K562 (cell line): ENCODE data around the gene TLR5. TPM values are rescaled to one million over a fixed set of nuclear protein-coding genes. Genes with fewer than 3 reads are reported as not detected.
A peak's percentile ranks its signal among the peaks of the same experiment; 100 is the strongest.

Source experiments
- ATAC-seq: fragments of 200-7000 bp; cut with Tn5 transposase; 3 replicates; pipeline ENCODE4 v1.9.1; 2020; ENCODE audit warnings: moderate library complexity
- BruUV-seq: library from RNA; stranded (reverse); fragments of 400-500 nt; replicated peaks from 2 replicates; lab custom pipeline; 2021; lab: Mats Ljungman, UMichigan
- CTCF ChIA-PET: fragments of 300-600 bp; formaldehyde crosslinking; extraction: SDS; loops from one replicate; lab custom pipeline; 2021; ENCODE audit warnings: low intra/inter-chr PET ratio; lab: Yijun Ruan, JAX
- POLR2A ChIA-PET: fragments of 300-600, 350-650 bp; sonication (Branson Sonifier 250); formaldehyde crosslinking; extraction: SDS; loops from one replicate; lab custom pipeline; 2021; ENCODE audit warnings: antibody characterized with exemption, inconsistent platforms; lab: Yijun Ruan, JAX
- DNase-seq, 4 experiments: peaks; one replicate each; pipeline versions ENCODE4 v3.0.0 to v3.0.0-alpha.2; 2011 to 2018; ENCODE audit warnings: low spot score in 3 of 4, mixed read lengths in 3 of 4; ENCODE audit errors: extremely low read depth in 1 of 4
- FAIRE-seq: peaks from 2 replicates; lab custom pipeline; 2011; peaks lifted over from hg19 to GRCh38; lab: Jason Lieb, UNC
- H2AFZ ChIP-seq: 2 replicates; pipeline ENCODE4 v1.6.0; 2011; ENCODE audit warnings: low read depth, low read length, control low read depth, inconsistent platforms
- H3K27ac ChIP-seq: fragments of 200-600 bp; 3 replicates; pipeline ENCODE4 v1.8.0; 2011; ENCODE audit warnings: low read depth, mild to moderate bottlenecking, control low read depth, inconsistent platforms, low read length, moderate library complexity, mixed read lengths; ENCODE audit errors: extremely low read depth
- H3K27me3 ChIP-seq, 2 experiments: fragments of 300-600 bp in 1 of 2; 2 replicates in 1 of 2; 3 replicates in 1 of 2; pipeline versions ENCODE4 v1.6.0 to v1.8.0; 2011; ENCODE audit warnings: inconsistent platforms in 2 of 2, low read length in 2 of 2, mild to moderate bottlenecking in 1 of 2, mixed read lengths in 1 of 2, moderate library complexity in 1 of 2; ENCODE audit not compliant: control insufficient read depth in 2 of 2, insufficient read depth in 2 of 2
- H3K36me3 ChIP-seq: fragments of 300-600 bp; 3 replicates; pipeline ENCODE4 v1.8.0; 2011; ENCODE audit warnings: mild to moderate bottlenecking, low read length, inconsistent platforms; ENCODE audit not compliant: control insufficient read depth, insufficient read depth
- H3K4me1 ChIP-seq, 2 experiments: fragments of 200-600 bp in 1 of 2; replicated peaks in 1 of 2; 2 replicates in 1 of 2; 3 replicates in 1 of 2; pipeline versions ENCODE4 v1.5.1 to v1.8.0; 2011; ENCODE audit warnings: inconsistent platforms in 2 of 2, low read length in 2 of 2, mild to moderate bottlenecking in 1 of 2, mixed read lengths in 1 of 2, moderate library complexity in 1 of 2; ENCODE audit not compliant: control insufficient read depth in 2 of 2, insufficient read depth in 2 of 2
- H3K4me2 ChIP-seq: 2 replicates; pipeline ENCODE4 v1.6.1; 2011; ENCODE audit warnings: low read length, control low read depth, inconsistent platforms, mixed read lengths; ENCODE audit not compliant: insufficient read depth
- H3K4me3 ChIP-seq: fragments of 200-600 bp; sonication (generic), shearing (Covaris generic); 2 replicates; pipeline ENCODE4 v1.5.1; 2016; ENCODE audit warnings: control low read depth, inconsistent platforms
- H3K79me2 ChIP-seq: fragments of 200-600 bp; 3 replicates; pipeline ENCODE4 v1.8.0; 2011; ENCODE audit warnings: low read length, inconsistent platforms; ENCODE audit not compliant: control insufficient read depth, insufficient read depth
- H3K9ac ChIP-seq, 2 experiments: 2 replicates each; pipeline versions ENCODE4 v1.6.0 to v1.6.1; 2011; ENCODE audit warnings: low read depth in 2 of 2, low read length in 2 of 2, control low read depth in 1 of 2, inconsistent platforms in 1 of 2, mild to moderate bottlenecking in 1 of 2, mixed read lengths in 1 of 2; ENCODE audit not compliant: insufficient read depth in 1 of 2
- H3K9me1 ChIP-seq: one replicate; pipeline ENCODE4 v1.6.0; 2011; ENCODE audit warnings: inconsistent platforms, mild to moderate bottlenecking, low read length, moderate library complexity; ENCODE audit not compliant: control insufficient read depth, insufficient read depth
- H3K9me3 ChIP-seq: replicated peaks from 2 replicates; pipeline ENCODE4 v1.5.1; 2011; ENCODE audit warnings: low read depth, low read length, inconsistent platforms; ENCODE audit not compliant: control insufficient read depth, insufficient read depth
- H4K20me1 ChIP-seq: replicated peaks from 2 replicates; pipeline ENCODE4 v1.6.1; 2011; ENCODE audit warnings: low read length, inconsistent platforms, mixed read lengths; ENCODE audit not compliant: control insufficient read depth, insufficient read depth
- ATF2 ChIP-seq: sonication (generic); formaldehyde crosslinking; IDR thresholded peaks from 2 replicates; pipeline ENCODE4 v1.8.1; 2022; ENCODE audit warnings: missing genetic modification reagents
- CHD2 ChIP-seq: IDR thresholded peaks from 2 replicates; pipeline ENCODE4 v1.6.1; 2011; ENCODE audit warnings: low read depth, low read length
- E2F3 ChIP-seq: fragments of 250-450 bp; sonication (Bioruptor Pico); IDR thresholded peaks from 2 replicates; pipeline ENCODE4 v1.4.0; 2020; ENCODE audit warnings: mild to moderate bottlenecking
- KDM1A ChIP-seq, 2 experiments: fragments of 450-650 bp; IDR thresholded peaks; 2 replicates each; pipeline ENCODE4 v1.6.1; 2016; ENCODE audit warnings: mild to moderate bottlenecking in 2 of 2
- SIN3A ChIP-seq, 2 experiments: fragments of 150-350 bp in 1 of 2; IDR thresholded peaks; 2 replicates each; pipeline ENCODE4 v1.6.1; 2011 to 2016; ENCODE audit warnings: borderline replicate concordance in 2 of 2, low read depth in 2 of 2, low read length in 2 of 2, mild to moderate bottlenecking in 2 of 2, moderate library complexity in 2 of 2; ENCODE audit not compliant: control insufficient read depth in 1 of 2
- ZNF174 ChIP-seq: fragments of 250-450 bp; sonication (Bioruptor Pico); IDR thresholded peaks from 2 replicates; pipeline ENCODE4 v1.4.0; 2020; ENCODE audit warnings: mild to moderate bottlenecking
- ZNF316 ChIP-seq: fragments of 450-650 bp; IDR thresholded peaks from 2 replicates; pipeline ENCODE4 v1.6.1; 2016
- ZNF75A ChIP-seq: fragments of 450-650 bp; formaldehyde crosslinking; IDR thresholded peaks from 2 replicates; pipeline ENCODE4 v1.4.0; 2020; ENCODE audit warnings: mild to moderate bottlenecking
- WGBS: fragments of 100-300 bp; shearing (Covaris generic); methylation state at CpG from one replicate; pipeline ENCODE4 v1.1.6; 2016; ENCODE audit warnings: low coverage, mixed read lengths; ENCODE audit not compliant: insufficient coverage; ENCODE audit errors: missing lambda C conversion rate; 5-methylcytosine and 5-hydroxymethylcytosine counted together
- in situ Hi-C: fragments of 300-500 bp; cut with MboI; formaldehyde crosslinking; loops from 4 replicates; pipeline ENCODE4 v1.15.0; 2018; ENCODE audit warnings: inconsistent platforms, mixed read lengths
- intact Hi-C: fragments of 100-400 bp; cut with micrococcal nuclease; formaldehyde crosslinking; loops from 2 replicates; pipeline ENCODE4 v1.14.2; 2022
- polyA plus RNA-seq, 8 experiments: library from polyadenylated mRNA; depleted of rRNA in 4 of 8; stranded (reverse) in 5 of 8; unstranded in 3 of 8; fragments of >200 nt; fragmentation: Nextera tagmentation in 2 of 8; fragmentation: Illumina TruSeq in 1 of 8; extraction: Ambion mirVana in 2 of 8; extraction: Trizol in 1 of 8; gene quantifications; 2 replicates each; pipeline versions ENCODE4 v1.2.1 to v1.2.3, GENCODE V29; 2011 to 2014; ENCODE audit warnings: inconsistent platforms in 1 of 8, missing spikeins in 1 of 8
- total RNA-seq, 7 experiments: library from RNA; depleted of rRNA in 6 of 7; stranded (reverse); fragments of >200 nt in 6 of 7; fragmentation: Illumina TruSeq in 2 of 7; extraction: Trizol in 2 of 7; gene quantifications; 2 replicates each; pipeline versions ENCODE4 v1.2.1 to v1.2.3, GENCODE V29; 2011 to 2021; ENCODE audit warnings: low replicate concordance in 1 of 7
- TF ChIP-seq, protein P1 (sequence below): fragments of 450-650 bp; conservative IDR thresholded peaks from 2 replicates; pipeline ENCODE4 v1.6.1; 2016; ENCODE audit warnings: missing genetic modification characterization, low read depth, mild to moderate bottlenecking, control low read depth, missing compliant biosample characterization
- TF ChIP-seq, protein P2 (sequence below): sonication (generic); formaldehyde crosslinking; IDR thresholded peaks from 2 replicates; pipeline ENCODE4 v1.8.0; 2022; ENCODE audit warnings: mild to moderate bottlenecking, low read depth, missing genetic modification reagents
- TF ChIP-seq, protein P3 (sequence below): fragments of 250-450 bp; sonication (Bioruptor Pico); IDR thresholded peaks from 2 replicates; pipeline ENCODE4 v1.5.1; 2021; ENCODE audit warnings: mild to moderate bottlenecking

The TLR5 gene
- total and polyA plus RNA-seq, 9 of the 15 experiments (the other 6 are each of a cell fraction or from before 2014, with no cell fraction given): 0.93 to 7.4 (median 1.9) TPM

DNA sequence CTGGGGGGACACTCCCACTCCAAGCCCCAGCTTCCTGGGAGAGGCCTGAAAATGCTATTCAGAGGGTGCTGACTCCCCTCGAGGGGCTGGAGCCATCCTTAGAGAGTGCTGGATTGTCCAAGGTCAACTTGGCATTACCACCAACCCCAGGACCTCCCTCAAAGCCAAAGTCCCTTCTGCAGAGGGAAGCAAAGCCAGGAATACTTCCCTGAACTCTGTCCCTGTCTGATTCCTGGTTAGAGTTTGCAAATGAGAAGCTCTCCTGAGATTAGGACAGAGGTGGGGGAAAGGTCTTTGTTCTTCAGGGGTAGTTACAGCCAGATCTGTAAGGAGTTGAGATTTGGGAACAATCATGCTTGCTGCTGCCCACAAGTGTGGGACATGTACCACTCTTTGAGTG lies 45.3 kb downstream of the TLR5 start:
- H3K4me3 ChIP-seq: no peak overlapping the region
- TF ChIP-seq SIN3A (IDR thresholded peaks at IDR 0.05; ENCODE audit: borderline replicate concordance in 2 of 2, control insufficient read depth in 1 of 2, low read depth in 2 of 2, low read length in 2 of 2) (no peak), CHD2 (no peak), ZNF75A (no peak), E2F3 (CRISPR knock-in tag) (no peak), ZNF316 (no peak), ZNF174 (CRISPR knock-in tag) (no peak), ATF2 (no peak), KDM1A (IDR thresholded peaks at IDR 0.05) (no peak)
- TF ChIP-seq, protein P1, sequence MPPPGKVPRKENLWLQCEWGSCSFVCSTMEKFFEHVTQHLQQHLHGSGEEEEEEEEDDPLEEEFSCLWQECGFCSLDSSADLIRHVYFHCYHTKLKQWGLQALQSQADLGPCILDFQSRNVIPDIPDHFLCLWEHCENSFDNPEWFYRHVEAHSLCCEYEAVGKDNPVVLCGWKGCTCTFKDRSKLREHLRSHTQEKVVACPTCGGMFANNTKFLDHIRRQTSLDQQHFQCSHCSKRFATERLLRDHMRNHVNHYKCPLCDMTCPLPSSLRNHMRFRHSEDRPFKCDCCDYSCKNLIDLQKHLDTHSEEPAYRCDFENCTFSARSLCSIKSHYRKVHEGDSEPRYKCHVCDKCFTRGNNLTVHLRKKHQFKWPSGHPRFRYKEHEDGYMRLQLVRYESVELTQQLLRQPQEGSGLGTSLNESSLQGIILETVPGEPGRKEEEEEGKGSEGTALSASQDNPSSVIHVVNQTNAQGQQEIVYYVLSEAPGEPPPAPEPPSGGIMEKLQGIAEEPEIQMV: no peak
- TF ChIP-seq, protein P2, sequence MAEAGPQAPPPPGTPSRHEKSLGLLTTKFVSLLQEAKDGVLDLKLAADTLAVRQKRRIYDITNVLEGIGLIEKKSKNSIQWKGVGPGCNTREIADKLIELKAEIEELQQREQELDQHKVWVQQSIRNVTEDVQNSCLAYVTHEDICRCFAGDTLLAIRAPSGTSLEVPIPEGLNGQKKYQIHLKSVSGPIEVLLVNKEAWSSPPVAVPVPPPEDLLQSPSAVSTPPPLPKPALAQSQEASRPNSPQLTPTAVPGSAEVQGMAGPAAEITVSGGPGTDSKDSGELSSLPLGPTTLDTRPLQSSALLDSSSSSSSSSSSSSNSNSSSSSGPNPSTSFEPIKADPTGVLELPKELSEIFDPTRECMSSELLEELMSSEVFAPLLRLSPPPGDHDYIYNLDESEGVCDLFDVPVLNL (CRISPR knock-in tag): no peak
- TF ChIP-seq, protein P3, sequence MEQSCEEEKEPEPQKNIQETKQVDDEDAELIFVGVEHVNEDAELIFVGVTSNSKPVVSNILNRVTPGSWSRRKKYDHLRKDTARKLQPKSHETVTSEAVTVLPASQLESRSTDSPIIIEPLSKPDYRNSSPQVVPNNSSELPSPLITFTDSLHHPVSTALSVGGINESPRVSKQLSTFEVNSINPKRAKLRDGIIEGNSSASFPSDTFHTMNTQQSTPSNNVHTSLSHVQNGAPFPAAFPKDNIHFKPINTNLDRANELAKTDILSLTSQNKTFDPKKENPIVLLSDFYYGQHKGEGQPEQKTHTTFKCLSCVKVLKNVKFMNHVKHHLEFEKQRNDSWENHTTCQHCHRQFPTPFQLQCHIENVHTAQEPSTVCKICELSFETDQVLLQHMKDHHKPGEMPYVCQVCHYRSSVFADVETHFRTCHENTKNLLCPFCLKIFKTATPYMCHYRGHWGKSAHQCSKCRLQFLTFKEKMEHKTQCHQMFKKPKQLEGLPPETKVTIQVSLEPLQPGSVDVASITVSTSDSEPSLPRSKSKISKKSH (CRISPR knock-in tag): no peak
- TF ChIP-seq, all 486 proteins: peak for 0
- H3K27me3 ChIP-seq: peaks cover 0 to 8% of the 10 kb centered on the region in 2 experiments; a peak in 1 of 5 replicates
- no peak overlapping the region for H2AFZ ChIP-seq
- POLR2A ChIA-PET: no interaction called here
- DNase-seq (no peak), ATAC-seq (peak; percentile 34; the same call in 2 of the 3 replicates), FAIRE-seq (no peak)
- no peak overlapping the region for H3K27ac ChIP-seq
- H3K9me1 ChIP-seq: no peaks in the 10 kb centered on the region
- H3K79me2 ChIP-seq: no peaks in the 10 kb centered on the region
- no peaks in the 10 kb centered on the region for H3K36me3 ChIP-seq
- H3K4me1 ChIP-seq: no peaks in the 10 kb centered on the region
- H3K9me3 ChIP-seq: no peaks in the 10 kb centered on the region
- WGBS: 0% methylated on average over 1 of the region's 1 CpG
- intact Hi-C loops (no loop called here), in situ Hi-C loops (no loop called here)
- H3K4me2 ChIP-seq: no peak overlapping the region
- CTCF ChIA-PET: no interaction called here
- no peak overlapping the region for H3K9ac ChIP-seq
- no TSS peak for BruUV-seq
- no peaks in the 10 kb centered on the region; the same call in 1 of the 2 replicates for H4K20me1 ChIP-seq
